ENCODE results near the gene GANC.
"Not testable (repeated sequence)": the region's sequence is repeated elsewhere in the genome, so short reads cannot be mapped to it uniquely, and the experiment has no call there.

GANC gene

GRCh38 chr15:42285034-42285433 is 12.0 kb downstream of the GANC start:
- DNase-seq, result no peak

GRCh38 chr15:42286445-42287029 is 13.5 kb downstream of the GANC start:
- no peak for DNase-seq

- no peak for DNase-seq
These were observed 14.9 kb downstream of the GANC start for GRCh38 chr15:42287931-42288330.

- DNase-seq, result no peak
These were observed 16.2 kb downstream of the GANC start for GRCh38 chr15:42289166-42289565.

GRCh38 chr15:42301004-42301403 is 28.0 kb downstream of the GANC start:
- DNase-seq, result not testable (repeated sequence)

- DNase-seq, result no peak
These were observed 33.7 kb downstream of the GANC start for GRCh38 chr15:42306681-42307080.

- DNase-seq, result no peak
These were observed 40.5 kb downstream of the GANC start for GRCh38 chr15:42313463-42313862.

- DNase-seq, result no peak
These were observed 41.8 kb downstream of the GANC start for GRCh38 chr15:42314818-42315217.

- no peak for DNase-seq
These were observed 42.5 kb downstream of the GANC start for GRCh38 chr15:42315521-42315920.

GRCh38 chr15:42316282-42316805 is 43.3 kb downstream of the GANC start:
- not testable (repeated sequence) for DNase-seq

GRCh38 chr15:42319206-42319605 is 46.2 kb downstream of the GANC start:
- no peak for DNase-seq

GRCh38 chr15:42324308-42324707 is 51.3 kb downstream of the GANC start:
- DNase-seq, result no peak

GRCh38 chr15:42329161-42329560 is 56.2 kb downstream of the GANC start:
- DNase-seq, result no peak

GRCh38 chr15:42329992-42330391 is 57.0 kb downstream of the GANC start:
- no peak for DNase-seq

GRCh38 chr15:42331235-42331634 is 58.2 kb downstream of the GANC start:
- DNase-seq, result no peak

- DNase-seq, result no peak
These were observed 59.3 kb downstream of the GANC start for GRCh38 chr15:42332331-42332730.

GRCh38 chr15:42335074-42335473 is 62.1 kb downstream of the GANC start:
- no peak for DNase-seq

- DNase-seq, result not testable (repeated sequence)
These were observed 63.6 kb downstream of the GANC start for GRCh38 chr15:42336650-42337049.

GRCh38 chr15:42337104-42337503 is 64.1 kb downstream of the GANC start:
- not testable (repeated sequence) for DNase-seq

- no peak for DNase-seq
These were observed 65.5 kb downstream of the GANC start for GRCh38 chr15:42338500-42338899.

- no peak for DNase-seq
These were observed 70.7 kb downstream of the GANC start for GRCh38 chr15:42343596-42344232.

GRCh38 chr15:42344763-42345162 is 71.8 kb downstream of the GANC start:
- no peak for DNase-seq

- no peak for DNase-seq
These were observed 72.5 kb downstream of the GANC start for GRCh38 chr15:42345504-42345903.

- DNase-seq, result no peak
These were observed 75.1 kb downstream of the GANC start for GRCh38 chr15:42348083-42348482.

- no peak for DNase-seq
These were observed 76.2 kb downstream of the GANC start for GRCh38 chr15:42349186-42349585.
